ENCODE results near the gene MT3.
A peak's percentile ranks its signal among the peaks of the same experiment; 100 is the strongest.
"Not testable (repeated sequence)": the region's sequence is repeated elsewhere in the genome, so short reads cannot be mapped to it uniquely, and the experiment has no call there.

Gene MT3

DNA sequence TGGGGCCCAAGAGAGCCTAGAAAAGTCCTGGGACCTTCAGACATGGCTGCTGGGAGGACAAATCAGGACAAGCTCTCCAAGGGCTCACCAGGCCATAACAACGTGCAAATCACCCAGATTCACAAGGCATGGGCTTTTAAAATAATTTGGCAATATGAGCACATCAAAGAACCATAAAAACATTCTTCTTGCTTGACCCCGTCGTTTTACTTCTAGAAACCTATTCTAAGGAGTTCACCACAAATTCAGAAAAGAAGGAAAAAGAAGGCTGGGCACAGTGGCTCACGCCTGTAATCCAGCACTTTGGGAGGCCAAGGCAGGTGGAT lies 12.1 kb upstream of the MT3 start:
- DNase-seq: no peak

DNA sequence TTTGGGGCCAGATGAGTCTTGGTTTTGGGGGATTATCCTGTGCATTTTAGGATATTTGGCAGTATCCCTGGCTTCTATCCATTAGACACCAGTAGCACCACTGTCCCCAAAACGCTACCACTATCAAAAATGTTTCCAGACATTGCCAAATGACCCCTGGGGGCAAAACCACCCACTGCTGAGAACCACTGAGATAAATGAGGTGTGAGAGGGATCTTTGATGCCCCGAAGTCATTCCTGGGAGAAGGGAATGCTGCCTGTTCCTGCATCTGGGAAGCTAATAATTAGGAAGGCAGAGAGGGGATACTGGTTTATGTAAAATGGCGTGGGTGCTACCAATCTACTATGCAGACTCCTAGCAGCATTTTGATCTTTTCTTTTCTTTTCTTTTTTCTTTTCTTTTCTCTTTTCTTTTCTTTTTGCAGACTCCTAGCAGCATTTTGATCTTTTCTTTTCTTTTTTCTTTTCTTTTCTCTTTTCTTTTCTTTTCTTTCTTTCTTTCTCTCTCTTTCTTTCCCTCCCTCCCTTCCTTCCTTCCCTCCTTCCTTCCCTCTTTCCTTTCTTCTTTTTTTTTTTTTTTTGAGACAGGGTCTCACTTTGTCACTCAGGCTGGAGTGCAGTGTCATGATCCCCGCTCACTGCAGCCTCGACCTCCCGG lies 8.8 kb upstream of the MT3 start:
- no peak for DNase-seq

DNA sequence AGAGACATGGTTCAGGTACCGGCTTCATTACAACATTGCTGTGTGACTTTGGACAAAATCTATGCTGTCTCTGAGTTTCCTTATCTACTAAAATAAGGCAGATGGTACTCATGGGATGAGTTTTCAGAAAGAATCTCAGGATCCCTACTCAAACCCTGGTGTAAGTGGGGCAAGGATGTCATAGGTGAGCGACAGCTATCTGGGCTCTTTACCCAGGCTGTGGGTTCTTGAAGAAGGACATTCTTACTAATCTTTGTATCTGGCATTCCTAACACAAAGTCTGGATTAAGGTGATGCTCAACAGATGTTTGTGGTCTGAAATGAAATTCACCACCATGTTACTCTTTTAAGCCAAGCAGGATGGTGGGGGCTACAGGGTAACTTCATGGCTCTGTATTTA lies 6.4 kb upstream of the MT3 start:
- not testable (repeated sequence) for DNase-seq

DNA sequence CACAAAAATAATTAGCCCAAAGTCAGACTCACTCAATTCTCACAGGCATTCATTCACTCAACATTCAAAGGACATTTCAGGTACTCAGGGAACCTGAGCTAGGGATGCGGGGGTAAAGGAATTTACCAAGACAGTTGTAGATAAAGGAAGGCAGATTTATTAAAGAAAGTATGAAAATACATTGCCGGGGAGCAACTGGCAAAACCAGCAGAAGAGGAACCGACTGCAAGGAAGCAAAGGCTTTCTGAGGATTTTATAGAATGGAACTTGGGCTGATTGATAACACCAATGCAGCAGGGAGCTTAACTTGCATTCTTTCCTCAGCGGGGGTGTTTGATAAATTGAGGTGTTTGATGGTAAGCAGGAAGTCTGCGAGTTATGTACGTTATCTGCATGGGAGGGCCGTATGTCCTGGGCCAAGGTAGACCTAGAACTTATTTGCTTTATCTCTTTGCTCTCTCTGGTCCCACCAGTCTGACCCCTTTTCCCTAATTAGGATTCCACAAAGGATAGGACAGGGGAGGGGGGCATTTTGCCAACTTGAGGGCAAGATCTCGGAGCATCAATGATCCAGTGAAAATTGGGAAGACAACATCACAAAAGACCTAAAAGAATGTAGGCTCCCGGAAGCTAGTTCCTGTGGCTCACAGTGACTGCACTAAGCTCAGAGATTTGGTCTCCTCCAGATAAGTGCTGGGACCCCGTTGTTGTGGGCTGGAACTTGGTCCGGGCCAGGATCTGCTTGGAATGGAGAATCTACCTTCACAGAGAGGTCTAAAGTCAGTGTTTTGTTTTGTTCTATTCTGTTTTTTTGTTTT lies 5.8 kb upstream of the MT3 start:
- no peak for DNase-seq

DNA sequence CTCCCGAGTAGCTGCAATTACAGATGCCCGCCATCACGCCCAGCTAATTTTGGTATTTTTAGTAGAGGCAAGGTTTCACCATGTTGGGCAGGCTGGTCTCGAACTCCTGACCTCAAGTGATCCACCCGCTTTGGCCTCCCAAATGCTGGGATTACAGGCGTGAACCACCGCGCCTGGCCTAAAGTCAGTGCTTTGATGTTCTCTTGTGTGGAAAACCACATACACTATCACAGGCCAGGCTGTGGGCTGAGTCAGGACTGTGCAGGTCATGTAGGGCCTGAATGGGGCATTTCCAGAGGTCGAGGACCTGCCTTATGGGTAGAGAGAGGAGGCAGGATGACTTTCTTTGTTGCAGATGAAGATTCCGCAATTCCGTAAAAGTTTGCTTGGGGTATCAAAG lies 5.1 kb upstream of the MT3 start:
- no peak for DNase-seq

DNA sequence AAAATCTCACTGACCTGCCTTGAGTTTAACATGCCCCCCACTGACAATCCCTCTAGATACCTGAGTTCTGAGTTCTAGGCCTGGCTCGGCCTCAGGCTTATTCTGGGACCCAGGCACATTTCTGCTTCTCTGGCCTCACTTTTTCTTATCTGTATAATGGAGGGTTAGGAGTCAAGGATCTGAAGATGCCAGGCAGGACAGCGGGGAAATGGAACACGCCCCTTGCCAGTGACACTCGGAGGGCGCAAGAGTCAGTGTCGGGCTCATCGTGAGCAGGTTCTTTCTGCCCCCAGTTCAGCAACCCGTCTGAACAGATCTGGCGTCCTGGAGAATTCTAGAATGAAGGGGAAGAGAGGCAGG lies 567 bp upstream of the MT3 start:
- no peak for DNase-seq

DNA sequence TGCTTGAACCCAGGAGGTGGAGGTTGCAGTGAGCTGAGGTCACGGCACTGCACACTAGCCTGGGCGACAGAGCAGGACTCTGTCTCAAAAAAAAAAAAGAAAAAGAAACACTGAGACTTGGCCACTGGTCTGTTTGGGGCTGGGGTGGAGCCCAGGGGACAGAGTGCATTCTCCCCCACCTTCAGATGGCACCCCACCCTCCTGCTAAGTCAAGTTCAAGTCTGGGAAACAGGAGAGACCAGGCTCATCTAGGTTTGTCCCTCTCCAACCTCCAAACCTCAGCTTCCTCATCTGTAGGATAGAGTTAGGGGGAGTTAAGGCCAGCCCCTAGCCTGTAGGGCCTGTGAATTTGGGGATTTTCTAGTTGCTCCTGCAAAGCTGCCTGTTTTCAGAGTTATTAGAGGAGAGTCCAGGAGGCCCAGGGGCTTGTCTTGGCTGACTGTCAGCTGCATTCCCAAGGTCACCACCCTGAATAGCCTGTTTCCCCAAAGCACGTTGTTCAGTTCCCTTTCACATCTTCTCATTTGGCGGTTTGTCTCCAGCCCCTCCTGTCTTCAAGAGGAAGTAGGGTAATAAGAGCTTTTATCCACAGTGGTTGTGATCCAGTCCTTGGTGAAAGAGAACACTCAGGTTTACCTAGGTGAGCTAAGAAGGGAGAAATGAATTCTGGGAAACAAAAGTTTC lies 2.2 kb downstream of the MT3 start:
- DNase-seq: peak in 8 of 58 donors; percentile 3 to 42 (median 18)

DNA sequence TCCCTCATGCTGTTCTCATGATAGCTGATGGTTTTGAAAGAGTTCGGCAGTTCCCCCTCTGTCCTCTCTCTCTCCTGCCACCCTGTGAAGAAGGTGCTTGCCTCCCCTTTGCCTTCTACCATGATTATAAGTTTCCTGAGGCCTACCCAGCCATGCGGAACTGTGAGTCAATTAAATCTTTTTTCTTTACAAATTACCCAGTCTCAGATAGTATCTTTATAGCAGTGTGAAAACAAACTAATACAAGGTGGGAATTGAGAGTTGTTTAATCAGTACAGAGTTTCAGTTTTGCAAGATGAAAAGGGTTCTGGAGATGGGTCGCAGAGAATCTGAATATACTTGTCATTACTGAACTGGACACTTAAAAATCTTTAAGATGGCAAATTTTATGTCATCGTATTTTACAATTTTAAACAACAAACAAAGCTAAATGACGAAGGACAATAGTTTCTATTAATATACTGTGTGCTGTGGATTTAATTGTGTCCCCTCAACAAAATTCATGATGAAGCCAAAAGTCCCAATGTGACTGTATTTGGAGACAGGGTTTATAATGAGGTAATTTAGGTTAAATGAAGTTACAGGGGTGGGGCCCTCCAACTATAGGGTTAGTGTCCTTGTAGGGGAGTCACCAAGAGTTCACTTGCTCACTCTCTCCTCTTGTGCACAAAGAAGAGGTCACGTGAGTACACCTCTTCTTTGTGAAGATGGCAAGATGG lies 4.4 kb downstream of the MT3 start:
- no peak for DNase-seq

DNA sequence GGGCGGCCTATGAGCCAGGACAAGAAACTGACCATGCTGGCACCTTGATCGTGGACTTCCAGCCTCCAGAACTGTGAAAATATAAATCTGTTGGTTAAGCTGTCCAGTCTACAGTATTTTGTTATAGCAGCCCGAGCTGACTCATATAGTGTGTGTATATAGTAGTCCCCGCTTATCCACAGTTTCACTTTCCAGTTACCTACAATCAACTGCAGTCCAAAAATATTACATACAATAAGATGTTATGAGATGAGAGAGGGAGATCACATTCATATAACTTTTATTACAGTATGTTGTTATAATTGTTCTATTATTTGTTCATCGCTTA lies 4.9 kb downstream of the MT3 start:
- DNase-seq: no peak

DNA sequence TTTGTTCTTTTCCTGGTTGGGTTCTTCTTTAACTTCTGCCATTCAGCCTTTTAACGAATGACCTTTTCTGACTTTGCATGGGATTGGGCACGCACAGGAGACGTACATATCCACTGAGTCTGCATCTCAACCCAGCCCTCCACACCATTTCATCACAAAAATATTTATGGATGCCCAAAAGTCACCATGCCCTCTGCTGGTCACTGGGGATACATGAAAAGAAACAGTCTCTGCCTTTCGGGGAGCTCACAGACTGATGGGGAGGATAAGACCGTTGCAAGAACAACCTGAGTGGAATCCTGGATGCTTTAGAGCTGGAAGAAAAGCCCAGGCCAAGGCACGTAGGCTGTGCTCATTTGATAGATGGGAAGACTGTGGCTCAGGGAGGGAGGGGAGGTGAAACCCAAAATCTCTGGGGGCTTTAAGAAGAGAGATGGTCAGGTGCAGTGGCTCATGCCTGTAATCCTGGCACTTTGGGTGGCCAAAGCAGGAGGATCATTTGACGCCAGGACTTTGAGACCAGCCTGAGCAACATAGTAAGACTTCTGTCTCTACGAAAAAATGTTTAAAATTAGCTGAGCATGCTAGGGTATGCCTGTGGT lies 11.2 kb downstream of the MT3 start:
- peak in 28 of 58 donors; percentile 10 to 65 (median 42) for DNase-seq

DNA sequence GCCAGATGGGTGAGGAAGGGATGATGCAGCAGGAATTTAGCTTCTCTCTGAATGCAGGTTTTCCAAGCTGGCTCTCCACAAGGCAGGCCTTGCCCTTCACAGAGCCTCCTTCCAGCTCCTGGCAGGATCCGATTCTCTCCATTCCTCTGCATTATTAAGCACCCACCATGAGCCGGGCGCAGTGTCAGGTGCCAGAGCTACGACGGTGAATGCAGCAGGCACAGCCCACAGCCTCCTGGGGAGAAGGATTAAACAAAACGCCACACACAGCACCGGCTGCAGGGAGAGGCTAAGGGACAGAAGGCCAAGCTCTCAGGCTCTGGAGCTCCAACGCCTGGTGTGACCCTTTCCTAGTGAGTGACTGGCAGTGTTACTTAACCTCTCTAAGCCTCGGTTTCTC lies 12.0 kb downstream of the MT3 start:
- peak in 8 of 58 donors; percentile 16 to 58 (median 28) for DNase-seq

DNA sequence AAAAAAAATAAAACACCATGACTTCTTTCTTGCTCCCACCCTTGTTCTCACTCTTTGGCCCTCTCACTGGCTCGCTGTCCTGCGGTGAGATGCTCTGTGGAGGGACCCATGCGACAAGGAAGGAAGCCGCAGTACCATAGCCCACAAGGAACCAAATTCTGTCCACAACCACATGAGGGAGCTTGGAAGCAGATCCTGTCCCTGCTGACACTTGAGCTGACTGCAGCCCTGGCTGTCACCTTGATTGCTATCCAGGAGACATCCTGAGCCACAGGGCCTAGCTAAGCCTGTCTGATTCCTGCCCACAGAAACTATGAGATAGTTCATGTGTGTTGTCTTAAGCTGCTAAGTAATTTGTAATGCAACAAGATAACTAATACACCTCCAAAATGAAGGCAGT lies 14.3 kb downstream of the MT3 start:
- DNase-seq: peak in 22 of 58 donors; percentile 9 to 70 (median 35)

DNA sequence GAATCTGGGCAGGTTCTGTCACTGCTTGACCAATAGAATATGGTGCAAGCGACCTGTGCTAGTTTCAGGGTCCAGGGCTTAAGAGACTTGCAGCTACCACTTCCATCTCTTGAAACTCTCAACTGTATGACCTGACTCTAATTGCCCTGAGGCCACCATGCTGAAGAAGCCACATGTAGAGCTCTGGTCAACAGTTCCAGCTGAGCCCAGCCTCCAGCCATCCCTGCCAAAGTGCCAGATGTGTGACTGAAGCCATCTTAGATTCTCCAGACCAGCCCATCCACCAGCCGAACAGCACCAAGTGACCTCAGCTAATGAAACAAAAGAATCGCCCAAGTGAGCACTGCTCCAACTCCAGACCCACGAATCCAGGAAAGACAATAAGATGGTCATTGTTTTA lies 15.6 kb downstream of the MT3 start:
- no peak for DNase-seq

DNA sequence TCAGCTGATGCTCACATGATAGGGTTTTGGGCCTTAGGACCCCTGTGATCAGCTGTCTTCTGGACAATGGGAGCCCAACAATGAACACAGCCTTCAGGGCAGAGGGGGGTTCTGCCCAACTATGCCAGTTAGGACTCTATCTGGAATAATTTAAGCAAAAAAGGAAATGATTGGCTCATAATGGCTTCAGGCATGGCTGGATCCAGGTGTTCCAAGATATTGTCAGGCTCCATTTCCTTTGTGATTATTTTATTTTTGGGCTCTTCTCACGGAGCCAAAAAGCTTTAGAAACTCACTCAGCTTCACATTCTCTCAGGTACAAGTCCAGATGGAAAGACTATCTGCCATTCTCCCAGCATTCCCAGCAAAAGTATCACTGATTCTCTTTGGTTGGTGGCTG lies 16.1 kb downstream of the MT3 start:
- no peak for DNase-seq

DNA sequence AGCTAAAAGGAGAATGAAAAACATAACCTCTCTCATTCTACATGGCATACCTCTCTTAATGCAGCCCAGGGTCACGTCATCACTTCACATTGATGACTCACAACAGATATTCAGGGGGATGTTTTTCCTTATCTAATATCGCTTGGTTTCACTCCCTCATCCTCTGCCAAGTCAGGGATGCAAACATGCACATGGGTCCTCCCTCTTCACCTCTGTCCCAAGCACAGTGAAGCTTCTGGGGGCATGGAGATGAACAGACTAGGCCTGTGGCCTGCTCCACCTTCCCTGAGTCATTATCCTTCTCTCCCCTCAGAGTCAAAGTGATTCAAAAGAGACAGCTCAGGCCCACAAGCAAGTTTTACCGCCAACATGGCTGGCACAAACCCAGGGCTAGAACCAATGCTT lies 16.7 kb downstream of the MT3 start:
- peak in 2 of 58 donors; percentile 24 to 42 for DNase-seq

DNA sequence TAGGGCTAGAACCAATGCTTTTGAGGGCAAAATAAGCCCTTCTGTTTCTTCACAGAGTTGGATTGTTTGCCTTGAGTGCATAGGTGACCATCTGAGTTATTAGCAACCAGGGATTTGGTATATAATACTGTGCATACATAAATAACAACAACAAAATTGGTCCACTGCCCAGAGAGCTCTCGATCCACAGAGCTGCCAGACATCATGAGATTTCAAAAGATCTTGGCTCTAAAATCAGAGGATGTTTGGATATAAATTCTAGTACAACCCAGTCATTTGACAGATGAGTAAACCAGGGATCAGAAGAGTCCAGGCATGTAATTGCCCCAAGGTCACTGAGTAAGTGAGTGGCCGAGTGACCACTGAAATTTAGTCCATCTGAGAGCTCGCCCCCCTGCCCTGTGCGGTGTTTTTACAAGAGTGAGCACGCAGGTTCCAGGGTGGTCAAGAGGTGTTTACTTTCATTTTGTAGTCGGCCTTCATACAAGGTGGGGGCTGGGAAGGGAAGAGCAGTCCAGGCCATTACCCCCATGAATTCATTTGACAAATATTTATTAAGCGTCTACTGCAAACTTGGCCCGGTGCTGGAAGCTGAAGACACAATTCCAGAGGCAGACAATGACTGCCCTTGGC lies 17.3 kb downstream of the MT3 start:
- DNase-seq: peak in 10 of 58 donors; percentile 23 to 58 (median 36)

DNA sequence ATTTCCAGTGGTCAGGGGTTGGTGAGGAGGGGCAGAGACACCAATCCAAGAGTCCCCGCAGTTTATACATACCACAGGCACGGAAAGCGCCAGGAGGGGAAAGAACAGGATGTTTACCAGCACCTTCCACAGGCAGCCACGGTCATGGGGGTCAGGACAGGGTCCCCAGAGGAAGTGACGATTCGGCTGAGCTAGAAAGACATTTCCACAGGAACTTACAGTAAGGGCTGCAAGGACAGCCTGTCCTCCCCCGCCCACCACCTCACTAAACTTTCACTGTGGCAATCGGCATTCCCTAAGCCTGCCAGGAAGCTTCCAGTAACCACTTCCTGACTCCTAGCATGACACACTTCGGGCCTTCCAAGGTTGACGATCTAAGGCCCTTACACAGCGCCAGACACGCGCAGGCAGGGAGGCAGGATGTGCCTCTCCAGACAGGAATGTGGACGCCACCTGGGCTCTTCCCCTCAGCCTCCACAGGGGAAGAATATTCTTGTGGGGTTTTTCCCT lies 17.8 kb downstream of the MT3 start:
- DNase-seq: peak in 5 of 58 donors; percentile 19 to 49 (median 30)

DNA sequence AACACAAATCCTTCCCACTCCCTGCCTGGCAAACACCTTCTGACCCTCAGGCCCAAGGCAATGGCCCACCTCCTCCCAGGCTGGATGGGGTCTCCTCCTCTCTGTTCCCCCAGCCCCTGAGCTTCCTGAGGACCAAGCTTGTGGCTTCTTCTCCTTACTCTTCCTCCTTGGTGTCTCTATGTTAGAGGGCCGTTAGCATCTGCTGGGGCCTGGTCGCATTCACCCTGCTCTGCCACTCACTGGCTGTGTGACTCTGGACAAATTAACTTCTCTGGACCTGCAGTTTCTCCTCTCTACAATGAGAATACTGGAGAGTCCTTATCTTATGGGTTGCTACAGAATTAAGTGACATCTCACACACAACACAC lies 18.3 kb downstream of the MT3 start:
- no peak for DNase-seq

DNA sequence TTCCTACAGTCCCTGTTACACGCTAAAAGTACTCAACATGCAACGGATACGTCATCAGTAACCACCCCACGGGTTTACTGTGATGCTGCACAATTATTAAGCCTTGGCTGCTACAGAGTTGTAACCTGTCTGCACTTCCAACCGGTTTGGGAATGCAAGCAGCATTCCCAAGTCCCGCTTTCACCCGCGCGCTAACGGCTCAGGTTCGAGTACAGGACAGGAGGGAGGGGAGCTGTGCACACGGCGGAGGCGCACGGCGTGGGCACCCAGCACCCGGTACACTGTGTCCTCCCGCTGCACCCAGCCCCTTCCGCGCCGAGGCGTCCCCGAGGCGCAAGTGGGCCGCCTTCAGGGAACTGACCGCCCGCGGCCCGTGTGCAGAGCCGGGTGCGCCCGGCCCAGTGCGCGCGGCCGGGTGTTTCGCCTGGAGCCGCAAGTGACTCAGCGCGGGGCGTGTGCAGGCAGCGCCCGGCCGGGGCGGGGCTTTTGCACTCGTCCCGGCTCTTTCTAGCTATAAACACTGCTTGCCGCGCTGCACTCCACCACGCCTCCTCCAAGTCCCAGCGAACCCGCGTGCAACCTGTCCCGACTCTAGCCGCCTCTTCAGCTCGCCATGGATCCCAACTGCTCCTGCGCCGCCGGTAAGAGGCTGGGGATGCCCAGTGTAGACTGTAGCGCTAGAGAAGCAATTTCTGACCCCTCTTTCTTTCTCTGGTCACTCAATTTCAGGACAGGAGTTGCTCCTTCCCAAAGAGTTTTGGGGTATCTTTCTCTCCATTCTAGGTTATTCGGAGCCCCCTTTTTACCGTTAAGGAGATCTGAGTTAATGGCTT lies 18.9 kb downstream of the MT3 start, which contains the start of gene MT2A:
Gene MT2A (plus strand): TSS at position 542 of the 833 bp plus-strand sequence. CDS start 72 bp downstream, at position 614.
- DNase-seq: peak in 56 of 58 donors; percentile 32 to 93 (median 82)

Measured in anterior cingulate cortex (tissue), 58 donors.